H9 (cell line): ENCODE data around the gene EML3. TPM values are rescaled to one million over a fixed set of nuclear protein-coding genes. Genes with fewer than 3 reads are reported as not detected.

Source experiments
- DNase-seq: peaks from one replicate; pipeline ENCODE4 v3.0.0-alpha.2; 2017
- H2AFZ ChIP-seq: one replicate; pipeline ENCODE4 v1.6.1; 2013; ENCODE audit warnings: mild to moderate bottlenecking, low read length, control low read depth, moderate library complexity
- H2AK5ac ChIP-seq: 2 replicates; pipeline ENCODE4 v1.6.1; 2013; ENCODE audit warnings: low read length, control low read depth, mixed read lengths; ENCODE audit not compliant: insufficient read length
- H2BK120ac ChIP-seq: one replicate; pipeline ENCODE4 v1.6.1; 2013; ENCODE audit warnings: low read depth, mild to moderate bottlenecking, low read length, control low read depth, inconsistent platforms; ENCODE audit not compliant: poor library complexity, severe bottlenecking
- H2BK12ac ChIP-seq: 2 replicates; pipeline ENCODE4 v1.6.1; 2013; ENCODE audit warnings: low read length, control low read depth, mixed read lengths, low read depth; ENCODE audit not compliant: insufficient read length
- H2BK15ac ChIP-seq: 2 replicates; pipeline ENCODE4 v1.6.1; 2013; ENCODE audit warnings: low read depth, low read length, control low read depth
- H2BK20ac ChIP-seq: one replicate; pipeline ENCODE4 v1.6.1; 2013; ENCODE audit warnings: low read depth, mild to moderate bottlenecking, low read length, control low read depth, inconsistent platforms; ENCODE audit not compliant: poor library complexity, severe bottlenecking
- H2BK5ac ChIP-seq: 2 replicates; pipeline ENCODE4 v1.6.1; 2013; ENCODE audit warnings: low read length, control low read depth, mixed read lengths; ENCODE audit not compliant: insufficient read length
- H3K14ac ChIP-seq: 2 replicates; pipeline ENCODE4 v1.6.1; 2013; ENCODE audit warnings: low read length, control low read depth; ENCODE audit not compliant: insufficient read depth
- H3K18ac ChIP-seq: 2 replicates; pipeline ENCODE4 v1.6.1; 2013; ENCODE audit warnings: low read depth, mild to moderate bottlenecking, mixed read lengths, low read length, control low read depth; ENCODE audit not compliant: insufficient read length
- H3K23ac ChIP-seq: 2 replicates; pipeline ENCODE4 v1.6.1; 2013; ENCODE audit warnings: low read length, control low read depth, mixed read lengths, low read depth; ENCODE audit not compliant: insufficient read length
- H3K23me2 ChIP-seq: 2 replicates; pipeline ENCODE4 v1.6.1; 2013; ENCODE audit warnings: low read depth, mild to moderate bottlenecking, mixed read lengths, low read length, control low read depth; ENCODE audit not compliant: insufficient read length, poor library complexity, severe bottlenecking
- H3K27ac ChIP-seq: 2 replicates; pipeline ENCODE4 v1.5.1; 2013; ENCODE audit warnings: low read length, control low read depth, mixed read lengths, low read depth; ENCODE audit not compliant: insufficient read length
- H3K27me3 ChIP-seq: 2 replicates; pipeline ENCODE4 v1.6.1; 2013; ENCODE audit warnings: low read length, control low read depth, inconsistent platforms; ENCODE audit not compliant: insufficient read depth
- H3K4ac ChIP-seq: 2 replicates; pipeline ENCODE4 v1.6.1; 2013; ENCODE audit warnings: low read depth, mild to moderate bottlenecking, control low read depth, inconsistent platforms, low read length, moderate library complexity
- H3K4me1 ChIP-seq: 2 replicates; pipeline ENCODE4 v1.6.1; 2013; ENCODE audit warnings: low read length, control low read depth, inconsistent platforms; ENCODE audit not compliant: insufficient read depth
- H3K4me2 ChIP-seq: 2 replicates; pipeline ENCODE4 v1.6.1; 2013; ENCODE audit warnings: low read length, control low read depth, mixed read lengths; ENCODE audit not compliant: insufficient read length, insufficient read depth
- H3K56ac ChIP-seq: 2 replicates; pipeline ENCODE4 v1.6.1; 2013; ENCODE audit warnings: low read depth, mild to moderate bottlenecking, mixed read lengths, low read length, control low read depth; ENCODE audit not compliant: insufficient read length
- H3K79me1 ChIP-seq: 2 replicates; pipeline ENCODE4 v1.6.1; 2013; ENCODE audit warnings: low read depth, mild to moderate bottlenecking, moderate library complexity, low read length, control low read depth, inconsistent platforms; ENCODE audit not compliant: insufficient read depth, poor library complexity, severe bottlenecking
- H3K79me2 ChIP-seq: 2 replicates; pipeline ENCODE4 v1.6.1; 2013; ENCODE audit warnings: low read length, control low read depth, inconsistent platforms; ENCODE audit not compliant: insufficient read depth
- H3K9ac ChIP-seq: 2 replicates; pipeline ENCODE4 v1.6.1; 2013; ENCODE audit warnings: low read length, control low read depth, mixed read lengths; ENCODE audit not compliant: insufficient read length; ENCODE audit errors: extremely low read depth
- H3K9me3 ChIP-seq: one replicate; pipeline ENCODE4 v1.6.1; 2013; ENCODE audit warnings: low read depth, low read length, inconsistent platforms; ENCODE audit not compliant: control insufficient read depth
- H3T11ph ChIP-seq: one replicate; pipeline ENCODE4 v1.6.1; 2013; ENCODE audit warnings: mild to moderate bottlenecking, low read length, control low read depth, inconsistent platforms
- H4K20me1 ChIP-seq: one replicate; pipeline ENCODE4 v1.6.1; 2013; ENCODE audit not compliant: control insufficient read depth, insufficient read length, insufficient read depth
- H4K5ac ChIP-seq: 2 replicates; pipeline ENCODE4 v1.6.1; 2013; ENCODE audit warnings: low read depth, mild to moderate bottlenecking, mixed read lengths, low read length, control low read depth; ENCODE audit not compliant: insufficient read length
- H4K8ac ChIP-seq: replicated peaks from 2 replicates; pipeline ENCODE4 v1.6.1; 2013; ENCODE audit warnings: low read length, control low read depth, mixed read lengths, low read depth; ENCODE audit not compliant: insufficient read length
- H4K91ac ChIP-seq: 2 replicates; pipeline ENCODE4 v1.6.1; 2013; ENCODE audit warnings: low read depth, mild to moderate bottlenecking, moderate library complexity, mixed read lengths, low read length, control low read depth; ENCODE audit not compliant: insufficient read length
- H3K27ac Mint-ChIP-seq, 3 experiments: 2 replicates in 2 of 3; 3 replicates in 1 of 3; pipeline ENCODE4 v1.8.0; 2020 to 2021; ENCODE audit warnings: mixed read lengths in 3 of 3, mild to moderate bottlenecking in 1 of 3, moderate library complexity in 1 of 3
- H3K27me3 Mint-ChIP-seq: 2 replicates; pipeline ENCODE4 v1.8.0; 2021; ENCODE audit warnings: low read depth, mild to moderate bottlenecking, moderate library complexity, mixed read lengths
- H3K36me3 Mint-ChIP-seq, 3 experiments: 2 replicates in 2 of 3; 3 replicates in 1 of 3; pipeline ENCODE4 v1.8.0; 2020 to 2021; ENCODE audit warnings: low read depth in 3 of 3, mixed read lengths in 3 of 3; ENCODE audit not compliant: insufficient read depth in 1 of 3
- H3K4me1 Mint-ChIP-seq, 2 experiments: 2 replicates each; pipeline ENCODE4 v1.8.0; 2020; ENCODE audit warnings: mixed read lengths in 2 of 2
- H3K4me3 Mint-ChIP-seq, 2 experiments: 2 replicates in 1 of 2; 3 replicates in 1 of 2; pipeline ENCODE4 v1.8.0; 2020 to 2021; ENCODE audit warnings: mild to moderate bottlenecking in 2 of 2, mixed read lengths in 2 of 2, moderate library complexity in 1 of 2
- H3K9me3 Mint-ChIP-seq, 2 experiments: 2 replicates in 1 of 2; 3 replicates in 1 of 2; pipeline ENCODE4 v1.8.0; 2020; ENCODE audit warnings: mild to moderate bottlenecking in 2 of 2, mixed read lengths in 2 of 2, moderate library complexity in 1 of 2
- WGBS: extraction: QIAGEN DNeasy Blood & Tissue Kit; methylation state at CpG from one replicate; pipeline ENCODE4 v1.1.7; 2013; ENCODE audit warnings: missing lambda C conversion rate, low lambda C conversion rate, mixed read lengths; ENCODE audit not compliant: insufficient read length; ENCODE audit errors: extremely low coverage; 5-methylcytosine and 5-hydroxymethylcytosine counted together
- total RNA-seq: library from RNA; stranded (reverse); gene quantifications from 2 replicates; pipeline ENCODE4 v1.2.1, GENCODE V29; 2021
- TF ChIP-seq, protein P1 (sequence below): fragments of 200-600 bp; sonication (generic); conservative IDR thresholded peaks from 3 replicates; pipeline ENCODE4 v1.8.0; 2021; ENCODE audit warnings: antibody characterized with exemption, mild to moderate bottlenecking

Gene EML3
- total RNA-seq, 1 experiment from 2014 or later = 35.3 TPM

DNA sequence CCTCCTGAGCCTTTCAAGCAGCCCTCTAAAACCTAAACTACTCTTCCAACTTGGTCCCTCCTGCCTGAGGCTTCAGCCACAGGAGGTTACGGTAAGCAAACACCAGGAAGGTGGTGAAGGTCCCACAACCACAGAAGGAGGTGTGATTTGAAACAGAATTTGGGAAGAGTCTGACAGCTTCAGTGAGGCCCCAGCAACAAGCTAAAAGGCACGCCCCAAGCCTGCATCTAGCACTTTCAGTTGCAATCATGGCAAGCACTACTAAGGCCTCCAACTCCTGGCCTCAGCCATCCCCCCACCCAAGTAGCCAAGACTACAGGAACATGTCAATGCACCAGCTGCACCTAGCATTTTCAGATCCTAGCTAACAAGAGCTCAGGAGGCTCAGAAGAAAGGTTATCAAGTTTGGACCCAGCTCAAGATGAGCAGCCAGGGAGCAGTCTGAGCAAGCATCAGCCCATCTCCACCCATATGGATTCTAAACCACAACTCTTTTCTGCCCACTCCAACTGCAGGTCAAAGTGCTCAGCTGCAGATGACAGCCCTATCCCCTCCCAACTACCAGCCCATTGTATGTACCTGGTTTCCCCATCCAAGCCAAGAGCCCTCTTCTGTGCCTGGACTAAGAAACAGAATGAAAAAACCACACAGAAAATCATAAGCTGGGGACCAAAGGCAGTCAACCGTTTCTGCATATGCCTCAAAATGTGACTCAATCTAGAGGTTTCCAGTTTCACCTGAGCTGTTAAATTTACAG, 55.5 kb downstream of the EML3 start:
- peaks cover 24% of the 10 kb centered on the region; the same call in 1 of the 2 replicates for H3K4me1 ChIP-seq
- no peak for DNase-seq
- H3K4me1 Mint-ChIP-seq = peaks cover 73 to 79% of the 10 kb centered on the region in 2 experiments
- no peak overlapping the region for H2BK15ac ChIP-seq
- H4K5ac ChIP-seq = no peak overlapping the region
- H3K23me2 ChIP-seq = no peaks in the 10 kb centered on the region
- H3K79me2 ChIP-seq = no peaks in the 10 kb centered on the region
- H2AK5ac ChIP-seq = no peak overlapping the region
- peak overlapping the region; percentile 93 to 98 (median 96) for H3K27ac Mint-ChIP-seq
- H3K9me3 ChIP-seq = no peaks in the 10 kb centered on the region
- H3K14ac ChIP-seq = no peak overlapping the region
- H3K9ac ChIP-seq = no peak overlapping the region
- H3K18ac ChIP-seq = peak overlapping the region; percentile 43
- WGBS = no CpG with 5 or more reads among the region's 3 CpGs
- no peak overlapping the region for H2BK120ac ChIP-seq
- no peak overlapping the region for H2BK5ac ChIP-seq
- no peak overlapping the region for H4K91ac ChIP-seq
- H3K27me3 Mint-ChIP-seq = peaks cover 2% of the 10 kb centered on the region; the same call in 1 of the 2 replicates
- H4K20me1 ChIP-seq = peaks cover 2% of the 10 kb centered on the region
- peaks cover 30 to 68% (median 45%) of the 10 kb centered on the region in 3 experiments for H3K36me3 Mint-ChIP-seq
- H3K4me2 ChIP-seq = no peak overlapping the region
- H3K4ac ChIP-seq = no peak overlapping the region
- H3K27me3 ChIP-seq = no peaks in the 10 kb centered on the region
- no peak overlapping the region for H3K56ac ChIP-seq
- no peaks in the 10 kb centered on the region; a peak in 1 of 5 replicates for H3K9me3 Mint-ChIP-seq
- H3K79me1 ChIP-seq = no peaks in the 10 kb centered on the region
- H2BK20ac ChIP-seq = no peak overlapping the region
- peak overlapping the region; percentile 4 for H3K27ac ChIP-seq
- TF ChIP-seq, protein P1, sequence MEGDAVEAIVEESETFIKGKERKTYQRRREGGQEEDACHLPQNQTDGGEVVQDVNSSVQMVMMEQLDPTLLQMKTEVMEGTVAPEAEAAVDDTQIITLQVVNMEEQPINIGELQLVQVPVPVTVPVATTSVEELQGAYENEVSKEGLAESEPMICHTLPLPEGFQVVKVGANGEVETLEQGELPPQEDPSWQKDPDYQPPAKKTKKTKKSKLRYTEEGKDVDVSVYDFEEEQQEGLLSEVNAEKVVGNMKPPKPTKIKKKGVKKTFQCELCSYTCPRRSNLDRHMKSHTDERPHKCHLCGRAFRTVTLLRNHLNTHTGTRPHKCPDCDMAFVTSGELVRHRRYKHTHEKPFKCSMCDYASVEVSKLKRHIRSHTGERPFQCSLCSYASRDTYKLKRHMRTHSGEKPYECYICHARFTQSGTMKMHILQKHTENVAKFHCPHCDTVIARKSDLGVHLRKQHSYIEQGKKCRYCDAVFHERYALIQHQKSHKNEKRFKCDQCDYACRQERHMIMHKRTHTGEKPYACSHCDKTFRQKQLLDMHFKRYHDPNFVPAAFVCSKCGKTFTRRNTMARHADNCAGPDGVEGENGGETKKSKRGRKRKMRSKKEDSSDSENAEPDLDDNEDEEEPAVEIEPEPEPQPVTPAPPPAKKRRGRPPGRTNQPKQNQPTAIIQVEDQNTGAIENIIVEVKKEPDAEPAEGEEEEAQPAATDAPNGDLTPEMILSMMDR = no peak
- H2AFZ ChIP-seq = no peak overlapping the region
- no peak overlapping the region for H2BK12ac ChIP-seq
- peak overlapping the region in 1 of 2 experiments; percentile 47; a peak in 2 of 5 replicates for H3K4me3 Mint-ChIP-seq
- no peak overlapping the region for H3T11ph ChIP-seq
- no peak overlapping the region for H4K8ac ChIP-seq
- no peak overlapping the region for H3K23ac ChIP-seq
